T-helper 2 cell treated with Interferon-gamma antibody and Interleukin-4, amounts not matched to agents 5 μg/mL and 100 μg/mL, for 36 hours (primary cell): Measurements from ENCODE around the gene BCAS3.

Experiments
- DNase-seq: peaks from one replicate; pipeline ENCODE4 v3.0.0; 2021; ENCODE audit warnings: low spot score
- H3K27ac Mint-ChIP-seq: one replicate; pipeline ENCODE4 v1.8.0; 2021; ENCODE audit warnings: mild to moderate bottlenecking, mixed read lengths
- H3K27me3 Mint-ChIP-seq: one replicate; pipeline ENCODE4 v1.8.0; 2021; ENCODE audit warnings: low read depth, mixed read lengths
- H3K36me3 Mint-ChIP-seq: one replicate; pipeline ENCODE4 v1.8.0; 2021; ENCODE audit warnings: low read depth, mixed read lengths
- H3K4me1 Mint-ChIP-seq: one replicate; pipeline ENCODE4 v1.8.0; 2021; ENCODE audit warnings: low read depth, mixed read lengths
- H3K4me3 Mint-ChIP-seq: one replicate; pipeline ENCODE4 v1.8.0; 2022; ENCODE audit warnings: mild to moderate bottlenecking, moderate library complexity, mixed read lengths
- H3K9me3 Mint-ChIP-seq: one replicate; pipeline ENCODE4 v1.8.0; 2021; ENCODE audit warnings: mixed read lengths

Gene BCAS3

GRCh38 chr17:61392679-61393078 is 715.0 kb downstream of the BCAS3 start:
- Mint-ChIP-seq H3K4me3 (no peak overlapping the region), H3K36me3 (no peaks in the 10 kb centered on the region), H3K27ac (no peak overlapping the region), H3K27me3 (peaks cover 22% of the 10 kb centered on the region), H3K9me3 (no peaks in the 10 kb centered on the region), H3K4me1 (no peaks in the 10 kb centered on the region)
- DNase-seq, result no peak

GRCh38 chr17:61393550-61393903 is 715.9 kb downstream of the BCAS3 start:
- no peak for DNase-seq
- no peak overlapping the region for H3K4me3 Mint-ChIP-seq
- H3K36me3 Mint-ChIP-seq, result peaks cover under 1% of the 10 kb centered on the region
- no peaks in the 10 kb centered on the region for H3K9me3 Mint-ChIP-seq
- no peak overlapping the region for H3K27ac Mint-ChIP-seq
- peaks cover 2% of the 10 kb centered on the region for H3K4me1 Mint-ChIP-seq
- peaks cover 30% of the 10 kb centered on the region for H3K27me3 Mint-ChIP-seq

DNA sequence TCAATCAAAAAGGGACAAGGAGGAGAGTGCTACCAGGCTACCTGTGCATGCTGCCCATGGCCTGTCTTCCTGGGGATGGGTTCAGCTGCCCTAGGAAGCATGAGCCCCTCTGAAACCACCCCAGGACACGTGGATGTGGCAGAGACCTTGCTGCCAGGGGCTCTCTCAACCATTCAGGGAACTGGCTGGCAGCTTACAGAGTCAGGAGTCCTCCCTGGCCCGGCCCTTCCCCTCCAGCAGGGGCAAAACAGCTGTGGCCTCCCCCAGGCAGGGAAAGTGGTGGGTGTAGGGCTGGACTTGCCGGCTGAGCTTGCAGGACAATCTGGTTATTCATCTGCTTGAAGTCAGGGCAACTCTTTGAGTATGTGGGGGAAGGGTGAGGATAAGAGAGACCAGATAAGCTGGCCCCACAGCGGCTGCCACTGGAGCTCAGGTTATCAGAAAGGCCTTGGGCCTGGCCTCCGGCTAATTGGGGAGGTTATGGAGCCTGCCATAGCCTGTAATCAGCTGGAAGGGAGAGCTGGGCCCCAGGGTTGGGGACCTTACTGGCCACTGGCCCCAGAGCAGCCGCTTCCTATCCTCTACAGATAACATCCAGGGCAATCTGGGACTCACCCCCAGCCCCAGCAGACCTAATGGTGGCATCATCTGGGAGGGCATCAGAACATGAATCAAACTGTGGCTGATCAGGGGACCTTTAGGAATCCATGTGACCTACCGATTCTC is 716.4 kb downstream of the BCAS3 start:
- DNase-seq, result no peak
- no peaks in the 10 kb centered on the region for H3K9me3 Mint-ChIP-seq
- H3K27me3 Mint-ChIP-seq, result peaks cover 33% of the 10 kb centered on the region
- H3K4me3 Mint-ChIP-seq, result no peak overlapping the region
- peaks cover 4% of the 10 kb centered on the region for H3K4me1 Mint-ChIP-seq
- no peak overlapping the region for H3K27ac Mint-ChIP-seq
- peaks cover 3% of the 10 kb centered on the region for H3K36me3 Mint-ChIP-seq

- peak overlapping the region; percentile 49 for H3K27ac Mint-ChIP-seq
- H3K27me3 Mint-ChIP-seq, result peaks cover 35% of the 10 kb centered on the region
- H3K9me3 Mint-ChIP-seq, result no peaks in the 10 kb centered on the region
Observed at GRCh38 chr17:61394630-61395408, 717.2 kb downstream of the BCAS3 start.

GRCh38 chr17:61395409-61395982 is 717.8 kb downstream of the BCAS3 start:
- Mint-ChIP-seq H3K27me3 (peaks cover 36% of the 10 kb centered on the region), H3K27ac (peak overlapping the region; percentile 52), H3K4me1 (peaks cover 4% of the 10 kb centered on the region), H3K36me3 (peaks cover 3% of the 10 kb centered on the region), H3K4me3 (no peak overlapping the region), H3K9me3 (no peaks in the 10 kb centered on the region)
- DNase-seq, result no peak

More at GRCh38 chr17:61394630-61395408, 717.2 kb downstream of the BCAS3 start:
- peaks cover 3% of the 10 kb centered on the region for H3K36me3 Mint-ChIP-seq
- peaks cover 4% of the 10 kb centered on the region for H3K4me1 Mint-ChIP-seq
- DNase-seq, result no peak
- H3K4me3 Mint-ChIP-seq, result no peak overlapping the region

GRCh38 chr17:61395983-61396585 is 718.4 kb downstream of the BCAS3 start:
- Mint-ChIP-seq H3K4me3 (no peak overlapping the region), H3K36me3 (peaks cover 3% of the 10 kb centered on the region), H3K27ac (no peak overlapping the region), H3K9me3 (no peaks in the 10 kb centered on the region), H3K27me3 (peaks cover 41% of the 10 kb centered on the region), H3K4me1 (peaks cover 4% of the 10 kb centered on the region)
- DNase-seq, result no peak

DNA sequence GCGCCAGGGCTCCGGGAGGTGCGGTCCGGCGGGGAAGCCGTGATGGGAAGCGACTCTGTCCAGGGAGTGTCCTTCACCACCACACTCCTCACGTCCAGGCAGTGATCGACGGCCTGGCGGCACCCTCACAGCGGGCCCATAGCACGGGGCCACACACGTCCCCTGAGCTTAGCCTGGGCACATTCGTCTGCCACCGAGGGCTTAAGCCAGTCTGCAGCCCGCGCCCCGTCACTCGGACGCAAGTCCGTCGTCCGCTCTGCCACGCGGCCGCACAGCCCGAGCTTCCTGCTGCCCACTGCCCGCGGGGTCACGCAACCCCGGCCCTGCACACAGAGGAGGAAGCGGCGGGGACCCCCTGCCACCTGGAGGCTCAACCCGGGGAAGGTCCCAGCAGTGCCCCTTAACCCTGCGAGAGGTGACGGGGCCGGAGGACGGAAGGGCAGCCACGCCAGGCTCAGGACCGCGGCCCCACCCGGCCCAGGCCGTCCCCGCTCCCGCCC is 719.0 kb downstream of the BCAS3 start:
- peaks cover 47% of the 10 kb centered on the region for H3K27me3 Mint-ChIP-seq
- H3K4me1 Mint-ChIP-seq, result peaks cover 4% of the 10 kb centered on the region
- peaks cover 3% of the 10 kb centered on the region for H3K36me3 Mint-ChIP-seq
- no peak overlapping the region for H3K4me3 Mint-ChIP-seq
- DNase-seq, result no peak
- H3K27ac Mint-ChIP-seq, result no peak overlapping the region
- H3K9me3 Mint-ChIP-seq, result no peaks in the 10 kb centered on the region

- no peak overlapping the region for H3K27ac Mint-ChIP-seq
- no peak for DNase-seq
- H3K9me3 Mint-ChIP-seq, result no peaks in the 10 kb centered on the region
- H3K27me3 Mint-ChIP-seq, result peaks cover 52% of the 10 kb centered on the region
- H3K4me1 Mint-ChIP-seq, result peaks cover 4% of the 10 kb centered on the region
- no peak overlapping the region for H3K4me3 Mint-ChIP-seq
- H3K36me3 Mint-ChIP-seq, result peaks cover 3% of the 10 kb centered on the region
Observed at GRCh38 chr17:61397086-61397842, 719.6 kb downstream of the BCAS3 start.

DNA sequence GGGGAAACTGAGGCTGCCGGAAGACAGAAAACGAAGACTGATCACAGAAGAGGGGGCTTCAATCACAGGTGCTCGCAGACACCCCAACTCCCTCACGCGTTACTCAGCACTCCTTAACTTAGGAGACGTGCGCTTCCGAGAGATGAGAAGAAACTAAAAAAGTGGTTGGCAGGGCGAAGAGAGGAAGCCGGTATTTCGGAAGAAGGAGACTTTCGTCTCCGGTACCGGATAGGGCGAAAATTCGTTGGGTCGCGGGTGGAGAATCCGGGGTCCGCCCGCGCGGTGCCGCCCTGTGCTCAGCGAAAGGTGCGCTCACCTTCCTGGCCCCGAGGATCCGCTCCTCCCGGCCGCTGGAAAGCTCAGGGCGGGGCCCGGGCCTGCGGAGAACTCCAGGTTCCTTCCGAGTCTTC is 721.1 kb downstream of the BCAS3 start:
- no peak for DNase-seq
- peaks cover 64% of the 10 kb centered on the region for H3K27me3 Mint-ChIP-seq
- peak overlapping the region; percentile 60 for H3K4me3 Mint-ChIP-seq
- H3K36me3 Mint-ChIP-seq, result peaks cover 3% of the 10 kb centered on the region
- H3K9me3 Mint-ChIP-seq, result no peaks in the 10 kb centered on the region
- H3K27ac Mint-ChIP-seq, result peak overlapping the region; percentile 76
- peaks cover 13% of the 10 kb centered on the region for H3K4me1 Mint-ChIP-seq

DNA sequence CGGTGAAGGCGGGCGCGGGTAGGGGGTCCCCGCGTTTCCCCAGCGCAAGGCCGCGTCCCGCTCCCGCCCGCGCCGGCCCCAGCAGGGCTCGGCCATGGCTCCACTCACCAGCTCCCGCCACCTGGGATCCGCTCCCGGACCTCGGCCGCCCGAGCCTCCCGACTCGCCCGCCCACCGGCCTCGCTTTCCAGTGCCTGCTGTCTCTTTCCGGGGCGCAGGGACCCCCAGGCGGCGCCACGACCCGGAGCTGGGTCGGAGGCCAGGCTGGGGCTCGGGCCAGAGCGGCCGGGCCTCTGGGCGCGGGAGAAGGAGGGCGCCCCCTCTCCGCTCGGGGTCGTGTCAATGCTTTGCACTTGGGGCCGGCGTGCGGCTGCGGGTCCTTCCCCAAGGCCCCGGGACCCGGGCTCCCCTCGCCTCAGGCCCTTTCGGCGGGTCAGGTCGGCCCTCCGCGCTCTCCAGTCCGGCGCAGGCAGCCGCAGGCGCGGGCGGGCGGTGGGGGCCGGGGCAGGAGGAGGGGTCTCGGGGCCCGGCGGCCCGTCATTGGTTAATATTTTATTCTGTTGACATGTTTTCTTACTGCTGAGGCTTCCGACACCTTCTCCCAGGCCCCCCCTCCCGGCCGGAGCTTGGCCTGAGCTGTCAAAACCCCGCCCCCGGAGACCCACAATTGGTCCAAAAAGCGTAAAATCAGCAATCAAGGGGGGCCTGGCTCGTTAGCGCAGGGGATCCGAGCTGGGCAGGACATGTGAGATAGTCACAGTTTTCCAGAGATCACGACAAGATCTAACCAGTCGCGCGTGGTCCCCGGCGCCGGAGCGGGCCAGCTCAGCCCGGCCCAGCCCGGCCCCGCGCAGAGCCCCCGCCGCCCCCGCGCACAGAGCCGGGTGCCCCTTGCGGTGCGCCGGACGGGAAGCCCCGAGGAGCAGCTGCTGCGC is 721.7 kb downstream of the BCAS3 start, which contains the start of gene TBX2:
Gene TBX2, plus strand, starts transcription at position 713 of the 935 bp plus-strand sequence. CDS start 334 bp downstream, outside the sequence.
- DNase-seq, result no peak
- Mint-ChIP-seq H3K9me3 (no peaks in the 10 kb centered on the region), H3K36me3 (peaks cover 3% of the 10 kb centered on the region), H3K27me3 (peaks cover 70% of the 10 kb centered on the region), H3K4me3 (peak within 1 kb of the TSS; percentile 60), H3K27ac (peak within 1 kb of the TSS; percentile 76), H3K4me1 (peaks cover 15% of the 10 kb centered on the region)

GRCh38 chr17:61400066-61400716 is 722.5 kb downstream of the BCAS3 start:
- H3K4me1 Mint-ChIP-seq, result peaks cover 15% of the 10 kb centered on the region
- peaks cover 65% of the 10 kb centered on the region for H3K27me3 Mint-ChIP-seq
- peaks cover 3% of the 10 kb centered on the region for H3K36me3 Mint-ChIP-seq
- no peaks in the 10 kb centered on the region for H3K9me3 Mint-ChIP-seq
- no peak for DNase-seq
- no peak overlapping the region for H3K4me3 Mint-ChIP-seq
- H3K27ac Mint-ChIP-seq, result no peak overlapping the region

DNA sequence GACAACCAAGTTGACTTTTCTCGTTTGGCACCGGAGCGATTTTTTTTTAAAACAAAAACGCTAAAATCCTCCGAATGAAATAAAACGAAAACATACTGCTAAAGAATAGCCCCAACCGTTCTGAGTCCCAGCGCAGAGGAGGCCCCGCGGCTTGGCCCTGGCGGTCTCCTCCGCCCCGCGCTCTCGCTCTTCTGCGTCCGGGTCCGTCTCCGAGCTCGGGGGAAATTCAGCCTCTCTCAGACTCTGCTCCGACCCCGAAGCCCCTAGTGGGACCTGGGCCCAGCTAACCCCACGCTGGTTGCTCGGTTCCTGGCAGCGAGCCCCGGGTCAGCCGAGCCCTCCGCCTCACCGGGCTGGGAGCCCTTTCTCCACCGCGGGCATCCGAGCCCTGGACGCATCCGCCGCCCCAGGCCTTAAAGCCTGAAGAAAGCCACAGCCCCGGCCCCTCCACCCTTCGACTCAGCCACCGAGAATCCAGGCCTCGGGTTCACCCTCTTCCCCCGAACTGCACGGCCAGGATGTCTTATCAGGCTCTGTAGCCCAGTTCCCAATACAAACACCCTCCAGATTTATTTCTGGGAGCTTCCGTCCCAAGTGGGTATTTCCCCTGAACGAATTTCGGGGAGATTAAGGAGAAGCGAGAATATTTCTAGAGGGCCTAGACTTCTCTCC is 723.2 kb downstream of the BCAS3 start:
- DNase-seq, result no peak
- H3K4me3 Mint-ChIP-seq, result peak overlapping the region; percentile 45
- H3K9me3 Mint-ChIP-seq, result no peaks in the 10 kb centered on the region
- H3K4me1 Mint-ChIP-seq, result peaks cover 15% of the 10 kb centered on the region
- H3K27ac Mint-ChIP-seq, result no peak overlapping the region
- H3K36me3 Mint-ChIP-seq, result peaks cover 3% of the 10 kb centered on the region
- H3K27me3 Mint-ChIP-seq, result peaks cover 61% of the 10 kb centered on the region
